Effector memory CD4-positive, alpha-beta T cell (primary cell): ENCODE results near the gene KLK15.
A peak's percentile ranks its signal among the peaks of the same experiment; 100 is the strongest.

Source experiments
- DNase-seq, 3 donors: peaks; one replicate each; pipeline ENCODE4 v3.0.0-alpha.2; 2020
- H3K27ac ChIP-seq: 2 replicates; pipeline ENCODE4 v1.7.0; 2013; ENCODE audit warnings: mild to moderate bottlenecking, low read length, moderate library complexity; ENCODE audit not compliant: insufficient read depth, poor library complexity, severe bottlenecking
- H3K27me3 ChIP-seq: replicated peaks from 2 replicates; pipeline ENCODE4 v1.7.0; 2013; ENCODE audit warnings: mild to moderate bottlenecking, low read length; ENCODE audit not compliant: insufficient read depth, control insufficient read depth, poor library complexity, severe bottlenecking
- H3K36me3 ChIP-seq: 2 replicates; pipeline ENCODE4 v1.7.0; 2013; ENCODE audit warnings: mild to moderate bottlenecking, low read length, moderate library complexity; ENCODE audit not compliant: control insufficient read depth, insufficient read depth
- H3K4me1 ChIP-seq: 2 replicates; pipeline ENCODE4 v1.7.0; 2013; ENCODE audit warnings: low read length, mild to moderate bottlenecking; ENCODE audit not compliant: control insufficient read depth, insufficient read depth, poor library complexity, severe bottlenecking
- H3K4me3 ChIP-seq: 2 replicates; pipeline ENCODE4 v1.7.0; 2013; ENCODE audit warnings: low read length, low read depth, mild to moderate bottlenecking; ENCODE audit not compliant: insufficient read depth, poor library complexity, severe bottlenecking
- H3K9me3 ChIP-seq: 2 replicates; pipeline ENCODE4 v1.7.0; 2013; ENCODE audit warnings: mild to moderate bottlenecking, low read length, moderate library complexity; ENCODE audit not compliant: control insufficient read depth

Gene KLK15

DNA sequence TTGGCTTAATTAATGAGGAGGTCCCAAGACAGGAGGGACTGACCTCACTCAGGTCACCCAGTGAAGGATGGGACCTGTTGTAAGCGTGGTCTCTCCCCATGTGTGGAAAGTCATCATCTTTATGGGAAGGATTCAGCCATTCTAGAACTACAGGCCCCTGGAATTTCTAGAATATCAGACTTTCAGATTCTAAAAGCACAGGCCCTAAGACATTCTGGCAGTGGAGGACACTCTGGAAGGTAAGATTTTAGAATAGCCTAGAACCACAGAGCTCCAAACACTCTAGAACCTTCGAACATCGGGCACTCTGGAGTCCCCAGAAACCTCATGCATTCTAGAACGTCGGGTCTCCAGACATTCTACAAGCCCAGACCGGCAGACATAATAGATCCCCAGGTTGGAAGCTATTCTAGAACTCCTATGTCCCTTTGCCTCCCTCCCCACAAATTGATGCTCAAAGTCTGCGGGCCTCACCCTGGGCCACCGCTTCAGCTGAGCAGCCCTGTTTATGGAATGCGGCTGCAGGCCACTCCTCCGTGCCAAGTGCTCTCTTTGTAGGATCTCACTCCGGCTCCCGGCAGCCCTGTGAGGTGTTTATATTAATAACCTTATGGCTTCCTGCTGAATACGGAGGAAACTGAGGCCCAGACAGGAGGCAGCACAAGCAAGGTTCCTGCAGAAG lies 1.9 kb upstream of the KLK15 start:
- H3K27ac ChIP-seq = no peak overlapping the region
- peaks cover 4% of the 10 kb centered on the region for H3K4me1 ChIP-seq
- no peaks in the 10 kb centered on the region for H3K9me3 ChIP-seq
- peaks cover 4% of the 10 kb centered on the region for H3K27me3 ChIP-seq
- no peaks in the 10 kb centered on the region for H3K36me3 ChIP-seq
- no peak for DNase-seq
- peak overlapping the region; percentile 52 for H3K4me3 ChIP-seq

DNA sequence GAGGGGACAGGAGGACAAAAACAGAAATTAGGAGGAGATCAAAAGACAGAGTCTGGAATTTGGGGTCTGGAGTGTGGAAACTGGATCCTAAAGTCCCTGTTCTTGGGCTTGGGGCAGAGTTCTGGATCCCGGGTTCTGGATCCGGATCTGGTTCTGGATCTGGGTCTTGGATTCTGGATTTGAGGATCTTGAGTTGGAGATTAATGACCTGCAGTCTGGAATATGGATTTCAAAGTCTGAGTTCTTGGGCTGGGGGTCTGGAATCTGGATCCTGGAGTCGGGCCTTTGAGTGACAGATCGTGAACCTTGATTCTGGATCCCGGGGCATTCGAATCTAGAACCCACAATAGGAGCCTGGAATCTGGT lies 411 bp upstream of the KLK15 start:
- Histone ChIP-seq H3K36me3 (no peaks in the 10 kb centered on the region), H3K4me3 (no peak overlapping the region), H3K27me3 (peaks cover 4% of the 10 kb centered on the region), H3K4me1 (peaks cover 4% of the 10 kb centered on the region), H3K9me3 (no peaks in the 10 kb centered on the region), H3K27ac (no peak overlapping the region)
- DNase-seq = no peak

DNA sequence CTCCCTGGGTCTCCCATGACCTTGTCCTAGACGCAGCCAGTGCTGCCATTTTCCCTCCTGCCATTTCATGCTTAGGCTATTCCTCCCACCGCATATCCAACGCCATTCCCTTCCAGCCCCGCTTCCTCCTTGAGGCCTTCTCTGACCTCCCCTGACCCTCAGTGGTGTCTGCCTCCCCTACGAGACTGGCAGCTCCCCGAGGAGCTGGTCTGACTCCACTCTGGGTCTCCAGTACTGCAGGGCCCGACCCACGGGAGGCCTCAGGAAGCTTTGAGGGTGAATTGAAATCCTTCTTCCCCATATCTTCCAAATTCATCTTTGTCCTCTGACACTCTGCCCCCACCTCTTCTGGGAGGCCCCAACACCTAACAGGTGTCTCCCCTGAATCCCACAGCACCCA lies 708 bp downstream of the KLK15 start:
- Histone ChIP-seq H3K27me3 (peaks cover 4% of the 10 kb centered on the region), H3K27ac (no peak overlapping the region), H3K36me3 (no peaks in the 10 kb centered on the region), H3K9me3 (no peaks in the 10 kb centered on the region), H3K4me1 (peaks cover 4% of the 10 kb centered on the region), H3K4me3 (no peak overlapping the region)
- no peak for DNase-seq

DNA sequence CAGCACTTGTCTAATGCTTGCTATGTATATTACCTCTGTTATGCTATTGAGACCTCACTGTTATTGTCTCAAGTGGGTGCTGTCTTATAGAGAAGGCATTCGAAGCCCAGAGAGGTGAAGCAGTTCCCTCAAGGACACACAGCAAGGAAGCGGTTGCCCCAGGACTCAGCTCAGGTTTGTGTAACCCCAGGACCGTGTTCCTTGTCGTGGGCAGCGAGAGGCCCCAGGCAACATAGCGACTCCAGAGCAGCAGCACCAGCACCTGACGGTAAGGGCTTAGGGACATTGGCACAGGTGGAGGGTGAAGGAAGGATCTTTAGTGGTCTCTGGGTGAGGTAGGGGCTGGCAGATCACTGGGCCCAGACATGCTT lies 2.4 kb downstream of the KLK15 start:
- peaks cover 4% of the 10 kb centered on the region for H3K4me1 ChIP-seq

DNA sequence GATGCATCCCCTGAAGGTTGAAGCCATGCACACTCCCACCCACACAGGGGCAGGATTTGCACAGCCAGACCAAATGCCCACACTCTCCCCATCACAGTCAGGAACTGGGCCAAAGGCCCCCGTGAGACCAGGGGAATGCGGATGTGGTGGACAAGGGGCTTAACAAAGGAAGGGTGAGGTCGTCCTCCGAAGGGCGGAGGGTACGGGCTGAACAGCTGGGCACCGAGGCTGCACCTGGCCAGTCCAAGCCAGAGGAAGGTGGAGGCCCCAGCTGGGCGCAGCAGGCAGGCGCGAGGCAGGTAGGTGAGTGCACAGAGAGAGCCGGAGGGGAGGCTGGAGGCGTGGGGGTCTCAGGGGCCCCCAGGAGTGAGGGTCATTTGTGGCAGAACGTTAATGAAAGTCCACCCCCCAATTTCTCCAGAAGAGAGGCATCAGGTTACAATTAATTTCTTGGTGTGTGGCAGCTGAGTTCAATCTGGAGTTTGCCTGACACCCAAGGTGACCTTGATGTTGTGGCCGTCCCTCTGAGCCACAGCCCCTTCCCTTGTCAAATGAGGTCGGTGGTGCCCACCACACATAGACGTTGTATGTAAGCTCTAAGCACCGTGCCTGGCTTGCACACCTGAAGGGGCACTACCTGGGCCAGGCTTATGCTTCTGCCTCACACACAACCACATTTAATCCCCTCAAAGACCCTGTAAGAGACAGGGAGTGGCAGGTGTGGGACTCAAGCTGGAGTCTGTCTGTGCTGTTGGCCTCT lies 2.9 kb downstream of the KLK15 start:
- Histone ChIP-seq H3K27ac (no peak overlapping the region), H3K4me1 (peaks cover 2% of the 10 kb centered on the region), H3K27me3 (no peaks in the 10 kb centered on the region), H3K9me3 (no peaks in the 10 kb centered on the region), H3K36me3 (no peaks in the 10 kb centered on the region), H3K4me3 (no peak overlapping the region)
- DNase-seq = no peak

More for the DNA sequence above, 2.4 kb downstream of the KLK15 start:
- Histone ChIP-seq H3K36me3 (no peaks in the 10 kb centered on the region), H3K27me3 (no peaks in the 10 kb centered on the region), H3K9me3 (no peaks in the 10 kb centered on the region), H3K27ac (no peak overlapping the region), H3K4me3 (no peak overlapping the region)
- no peak for DNase-seq

DNA sequence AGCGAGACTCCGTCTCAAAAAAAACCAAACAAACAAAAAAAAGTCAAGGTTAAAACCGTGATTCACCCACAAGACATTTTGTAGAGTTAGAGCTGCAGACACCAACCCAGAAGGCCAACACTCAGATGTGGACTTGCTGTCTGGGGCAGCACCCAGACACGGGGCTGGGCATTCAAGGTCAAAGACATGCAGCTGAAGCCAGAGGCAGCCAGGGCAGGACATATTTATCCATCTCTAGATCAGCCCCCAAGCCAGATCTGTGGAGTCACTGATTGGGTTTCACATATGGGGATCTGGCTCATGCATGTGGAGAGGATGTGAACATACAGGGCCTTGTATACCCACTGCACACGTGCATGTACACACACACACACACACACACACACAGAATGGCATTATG lies 3.6 kb downstream of the KLK15 start:
- no peak for DNase-seq
- Histone ChIP-seq H3K4me1 (no peaks in the 10 kb centered on the region), H3K9me3 (no peaks in the 10 kb centered on the region), H3K27me3 (no peaks in the 10 kb centered on the region), H3K4me3 (no peak overlapping the region), H3K27ac (no peak overlapping the region), H3K36me3 (no peaks in the 10 kb centered on the region)

DNA sequence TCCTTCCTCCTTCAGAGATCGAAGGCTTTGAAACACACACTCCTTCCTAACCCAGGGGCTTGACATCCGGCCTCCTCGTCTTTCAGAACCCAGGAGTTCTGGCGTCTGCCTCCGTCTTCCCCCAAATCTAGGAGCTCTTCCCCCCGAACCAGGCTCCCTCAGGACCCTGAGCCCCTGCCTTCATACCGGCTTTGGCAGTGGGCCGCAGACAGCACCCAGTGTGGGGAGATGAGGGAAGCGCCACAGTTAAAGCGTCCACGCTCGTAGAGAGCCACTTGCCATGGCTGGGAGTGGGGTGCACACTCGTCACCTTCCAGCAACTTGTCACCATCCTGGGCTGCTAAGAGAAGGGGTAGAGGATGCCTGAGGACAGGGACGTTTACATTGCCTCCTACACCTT lies 5.9 kb downstream of the KLK15 start:
- no peak for DNase-seq
- H3K27ac ChIP-seq = no peak overlapping the region

DNA sequence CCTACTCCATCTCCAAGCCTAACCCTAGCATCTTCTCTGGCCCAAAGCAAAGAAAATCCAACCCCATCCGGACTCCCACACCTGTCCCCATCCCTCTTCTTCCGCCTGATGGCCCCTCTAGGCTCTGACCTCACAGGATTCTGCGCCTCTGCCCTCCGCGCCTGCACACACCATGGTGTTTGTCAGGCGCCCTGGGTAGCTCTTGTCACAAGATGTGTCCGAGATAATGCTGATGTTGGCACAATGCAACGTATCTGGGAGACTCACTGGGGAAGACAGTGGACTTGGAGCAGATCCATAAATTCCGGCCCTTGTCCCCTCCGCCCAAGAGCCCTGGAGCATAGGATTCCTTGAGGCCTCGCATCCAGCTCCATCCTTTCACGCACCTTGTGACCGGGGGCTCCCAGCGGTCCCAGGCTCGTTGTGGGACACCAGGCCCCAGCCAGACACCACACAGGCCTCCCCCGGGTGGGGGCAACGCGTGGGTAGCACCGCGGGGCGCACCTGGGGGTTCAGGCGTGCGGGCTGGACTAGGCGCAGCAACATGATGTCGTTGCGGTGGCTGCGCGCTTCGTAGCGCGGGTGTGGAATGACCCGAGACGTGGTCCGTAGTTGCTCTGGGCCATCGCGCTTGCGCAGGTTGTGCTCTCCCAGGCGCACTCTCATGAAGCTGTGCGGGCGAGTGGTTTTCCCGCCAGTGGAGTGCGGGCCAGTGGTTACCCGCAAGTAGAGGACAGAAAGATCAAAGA lies 6.7 kb downstream of the KLK15 start:
- H3K36me3 ChIP-seq = no peaks in the 10 kb centered on the region
- no peaks in the 10 kb centered on the region for H3K9me3 ChIP-seq
- no peak overlapping the region for H3K4me3 ChIP-seq
- no peaks in the 10 kb centered on the region for H3K27me3 ChIP-seq
- no peaks in the 10 kb centered on the region for H3K4me1 ChIP-seq
- no peak overlapping the region for H3K27ac ChIP-seq
- DNase-seq = no peak

More for the DNA sequence above, 5.9 kb downstream of the KLK15 start:
- Histone ChIP-seq H3K9me3 (no peaks in the 10 kb centered on the region), H3K4me3 (no peak overlapping the region), H3K36me3 (no peaks in the 10 kb centered on the region), H3K4me1 (no peaks in the 10 kb centered on the region), H3K27me3 (no peaks in the 10 kb centered on the region)

DNA sequence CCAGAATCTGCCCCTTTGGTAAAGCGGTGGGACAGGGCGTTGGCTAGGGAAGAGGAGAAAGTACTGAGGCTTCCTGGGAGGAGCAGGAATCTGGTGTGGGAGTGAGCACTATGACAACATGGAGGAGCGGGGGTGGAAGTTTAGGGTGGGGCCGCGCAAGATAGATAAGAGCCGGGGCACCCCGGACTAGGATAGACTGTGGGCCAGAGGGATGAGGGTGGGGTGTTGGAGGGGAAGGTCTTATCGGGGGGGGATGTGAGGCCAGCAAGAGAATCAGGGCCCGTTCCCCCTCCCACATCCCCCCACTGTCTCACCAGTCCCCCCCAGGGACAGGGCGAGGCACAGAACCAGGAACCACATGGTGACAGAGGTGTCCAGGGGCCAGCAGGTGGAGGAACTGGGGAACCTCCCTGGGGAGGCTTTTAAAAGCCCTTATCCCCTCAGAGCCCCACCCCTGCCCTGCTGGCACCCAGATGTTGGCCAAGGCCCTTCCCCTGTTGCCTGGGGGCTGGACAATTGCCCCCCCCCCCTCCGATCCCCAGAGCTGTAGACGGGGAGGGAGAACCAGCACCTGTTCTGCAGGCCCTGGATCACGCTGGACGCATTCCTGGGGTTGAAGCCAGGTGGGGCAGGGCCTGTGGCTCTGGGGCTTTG lies 9.9 kb downstream of the KLK15 start, which contains the start of gene KLK1:
KLK1 (minus strand) TSS at position 399 of the 654 bp plus-strand sequence; CDS start at position 360, 39 bp downstream.
- no peaks in the 10 kb centered on the region for H3K9me3 ChIP-seq
- H3K27me3 ChIP-seq = peaks cover 12% of the 10 kb centered on the region
- H3K27ac ChIP-seq = no peak within 1 kb of the TSS
- H3K36me3 ChIP-seq = no peaks in the 10 kb centered on the region
- H3K4me1 ChIP-seq = peaks cover 1% of the 10 kb centered on the region
- no peak for DNase-seq
- no peak within 1 kb of the TSS for H3K4me3 ChIP-seq
